Measurements from ENCODE around the gene SP4.

SP4 gene

GRCh38 chr7:21544303-21544656 is 116.4 kb downstream of the SP4 start:
- ATAC-seq: no peak

GRCh38 chr7:21544715-21545114 is 116.8 kb downstream of the SP4 start:
- TF ChIP-seq RARB (CRISPR knock-in tag; IDR thresholded peaks at IDR 0.05) (no peak), ZC3H10 (CRISPR knock-in tag; IDR thresholded peaks at IDR 0.05) (no peak), POU6F1 (CRISPR knock-in tag; IDR thresholded peaks at IDR 0.05; ENCODE audit: borderline replicate concordance, low read depth) (no peak), PPARA (CRISPR knock-in tag; IDR thresholded peaks at IDR 0.05; ENCODE audit: borderline replicate concordance) (no peak), BACH2 (CRISPR knock-in tag; IDR thresholded peaks at IDR 0.05; ENCODE audit: borderline replicate concordance) (no peak), ZNF565 (CRISPR knock-in tag; conservative IDR thresholded peaks at IDR 0.05; ENCODE audit: low read depth) (no peak), CREB5 (CRISPR knock-in tag; IDR thresholded peaks at IDR 0.05; ENCODE audit: low read depth) (no peak), ZNF8 (CRISPR knock-in tag; IDR thresholded peaks at IDR 0.05) (no peak), ZNF70 (CRISPR knock-in tag; IDR thresholded peaks at IDR 0.05) (no peak)
- no peak for ATAC-seq

More at GRCh38 chr7:21544303-21544656, 116.4 kb downstream of the SP4 start:
- TF ChIP-seq ZC3H10 (CRISPR knock-in tag; IDR thresholded peaks at IDR 0.05) (no peak), TCF4 (CRISPR knock-in tag; IDR thresholded peaks at IDR 0.05; ENCODE audit: borderline replicate concordance) (no peak), ZFP30 (CRISPR knock-in tag; IDR thresholded peaks at IDR 0.05) (no peak), RARB (CRISPR knock-in tag; IDR thresholded peaks at IDR 0.05) (no peak), CREB5 (CRISPR knock-in tag; IDR thresholded peaks at IDR 0.05; ENCODE audit: low read depth) (no peak), GLIS3 (CRISPR knock-in tag; IDR thresholded peaks at IDR 0.05) (no peak), ZNF8 (CRISPR knock-in tag; IDR thresholded peaks at IDR 0.05) (no peak), TOX (CRISPR knock-in tag; IDR thresholded peaks at IDR 0.05; ENCODE audit: borderline replicate concordance) (no peak), POU6F1 (CRISPR knock-in tag; IDR thresholded peaks at IDR 0.05; ENCODE audit: borderline replicate concordance, low read depth) (no peak), PPARA (CRISPR knock-in tag; IDR thresholded peaks at IDR 0.05; ENCODE audit: borderline replicate concordance) (no peak), ZNF70 (CRISPR knock-in tag; IDR thresholded peaks at IDR 0.05) (no peak), ESRRG (CRISPR knock-in tag; IDR thresholded peaks at IDR 0.05) (no peak), OSR1 (CRISPR knock-in tag; IDR thresholded peaks at IDR 0.05) (no peak)

- TF ChIP-seq PATZ1 (CRISPR knock-in tag; IDR thresholded peaks at IDR 0.05; ENCODE audit: borderline replicate concordance): no peak
- TF ChIP-seq ARNTL (CRISPR knock-in tag; IDR thresholded peaks at IDR 0.05; ENCODE audit: borderline replicate concordance, low read depth): no peak
- no peak for TF ChIP-seq GLIS3 (CRISPR knock-in tag; IDR thresholded peaks at IDR 0.05)
- TF ChIP-seq TCF4 (CRISPR knock-in tag; IDR thresholded peaks at IDR 0.05; ENCODE audit: borderline replicate concordance): no peak
- no peak for TF ChIP-seq CSRNP3 (CRISPR knock-in tag; IDR thresholded peaks at IDR 0.05)
- no peak for TF ChIP-seq RARB (CRISPR knock-in tag; IDR thresholded peaks at IDR 0.05)
- no peak for TF ChIP-seq ZNF8 (CRISPR knock-in tag; IDR thresholded peaks at IDR 0.05)
- TF ChIP-seq PPARA (CRISPR knock-in tag; IDR thresholded peaks at IDR 0.05; ENCODE audit: borderline replicate concordance): no peak
- ATAC-seq: no peak
Observed at GRCh38 chr7:21547501-21547900, 119.6 kb downstream of the SP4 start.

Measured in SK-N-SH treated with all-trans-retinoic acid at 6 μM for 48 hours (cell line).